Heart right ventricle (tissue), 16 donors: Measurements from ENCODE around the gene PTPRD. TPM values are rescaled to one million over a fixed set of nuclear protein-coding genes. Genes with fewer than 3 reads are reported as not detected.
"Not testable (repeated sequence)": the region's sequence is repeated elsewhere in the genome, so short reads cannot be mapped to it uniquely, and the experiment has no call there.

Experiments
- ATAC-seq, 8 donors: fragments of 200-7000 bp; cut with Tn5 transposase; one replicate each; pipeline ENCODE4 v1.9.1; 2020; ENCODE audit warnings: mild to moderate bottlenecking in 8 of 8, moderate library complexity in 8 of 8, moderate number of reproducible peaks in 1 of 8
- DNase-seq, 2 donors: peaks; one replicate each; pipeline ENCODE4 v3.0.0-alpha.2; 2020
- H3K27ac ChIP-seq, 10 donors: fragments of 200-600 bp; sonication (generic) in 2 of 10; one replicate each; pipeline versions ENCODE4 v1.5.0 to v1.8.0; 2020 to 2022; ENCODE audit warnings: mild to moderate bottlenecking in 3 of 10
- H3K27me3 ChIP-seq, 7 donors: fragments of 200-600 bp; one replicate each; pipeline ENCODE4 v1.8.0; 2021 to 2022; ENCODE audit warnings: mild to moderate bottlenecking in 2 of 7
- H3K36me3 ChIP-seq, 9 donors: fragments of 200-600 bp; sonication (generic) in 1 of 9; one replicate each; pipeline versions ENCODE4 v1.5.0 to v1.8.0; 2020 to 2022; ENCODE audit warnings: mild to moderate bottlenecking in 2 of 9
- H3K4me1 ChIP-seq, 9 donors: fragments of 200-600 bp; sonication (generic) in 1 of 9; one replicate each; pipeline versions ENCODE4 v1.5.0 to v1.8.0; 2020 to 2022; ENCODE audit warnings: mild to moderate bottlenecking in 4 of 9
- H3K4me3 ChIP-seq, 10 donors: fragments of 200-600 bp; sonication (generic) in 2 of 10; one replicate each; pipeline versions ENCODE4 v1.5.0 to v1.8.0; 2020 to 2022; ENCODE audit warnings: mild to moderate bottlenecking in 7 of 10, moderate library complexity in 2 of 10
- H3K9me3 ChIP-seq, 11 donors: fragments of 200-600 bp in 10 of 11; sonication (generic) in 2 of 11; one replicate each; pipeline versions ENCODE4 v1.5.0 to v1.8.0; 2013 to 2022; ENCODE audit warnings: mild to moderate bottlenecking in 2 of 11, control low read depth in 1 of 11, moderate library complexity in 1 of 11
- CTCF ChIP-seq, 9 donors: fragments of 200-600 bp; sonication (generic) in 2 of 9; IDR thresholded peaks; one replicate each; pipeline versions ENCODE4 v1.5.0 to v1.8.0; 2021 to 2022; ENCODE audit warnings: antibody characterized with exemption in 9 of 9, mild to moderate bottlenecking in 5 of 9, moderate library complexity in 1 of 9
- WGBS, 2 donors: extraction: QIAGEN DNeasy Blood & Tissue Kit; methylation state at CpG; one replicate each; pipeline ENCODE4 v1.1.7; 2013; ENCODE audit warnings: inconsistent platforms in 1 of 2; 5-methylcytosine and 5-hydroxymethylcytosine counted together
- intact Hi-C, 10 donors: fragments of 100-400 bp; cut with DNase I; formaldehyde crosslinking; loops; one replicate each; pipeline versions ENCODE4 v1.11.1 to v1.14.2; 2022
- polyA plus RNA-seq, 2 donors: library from polyadenylated mRNA; stranded (reverse); fragments of 200-250 nt; gene quantifications; one replicate each; pipeline ENCODE4 v1.2.3, GENCODE V29; 2013
- total RNA-seq, 10 donors: library from RNA; stranded (reverse); fragmentation: NEBNext Ultra II Directional in 3 of 10; extraction: Animal tissue kit (Norgen Biotek cat#: 25700) in 3 of 10; gene quantifications; one replicate each; pipeline versions ENCODE4 v1.2.1 to v1.2.4, GENCODE V29; 2021 to 2023
- donor health status: Arrhythmogenic right ventricular cardiomyopathy.
- donor health status: ischemic (EF 13 %, LVEDD 7.1; RV severe dilation, severe dysfunction).
- donor health status: healthy with polysubstance abuse.
- donor health status: DM: no; HTN: yes; CAD: no.
- donor health status: DM: no; HTN: no; CAD: no.
- donor health status: ischemic (EF 25% LVEDD 6.9; RV normal size, moderate dysfunction).
- donor health status: ischemic (EF 25% LVEDD 5.7; RV mildly dilated, moderate dysfunction).
- donor health status: healthy.
- donor health status: DM: yes; HTN: yes; CAD: no.
- donor health status: Ischemic cardiomyopathy.
- donor health status: ischemic (EF 35%, LVEDD 5.7; RV mildly dilated, moderate dysfunction).
- donor health status: nonischemic (EF 11% LVEDD 7.7; RV severe dilation, severe dysfunction).
- donor health status: DM: yes; HTN: yes; CAD: no.
- donor health status: PGD.
- donor health status: ischemic (EF 29% LVEDD 5.4; RV normal size, mild dysfunction).
- donor health status: nonischemic (EF 23%, LVEDD 6.1; RV moderate dilation, normal function).

The PTPRD gene
- total and polyA plus RNA-seq, 12 donors = 1.4 to 25.2 (median 13.0) TPM

GRCh38 chr9:9002826-9003583, 1609.8 kb downstream of the PTPRD start:
- H3K4me3 ChIP-seq = no peak overlapping the region
- intact Hi-C loops = loop anchor here in 4 of 10 donors (2.0 to 10.0 kb wide), 4 partner anchors 108 to 518 kb away; no protein-coding TSS in a partner anchor
- ATAC-seq = peak in 7 of 8 donors; percentile 67 to 88 (median 77)
- TF ChIP-seq CTCF (IDR thresholded peaks at IDR 0.05) = peak in 7 of 9 donors; percentile 19 to 56 (median 45)
- peaks cover 0 to 9% (median 0%) of the 10 kb centered on the region in 9 donors for H3K4me1 ChIP-seq
- DNase-seq = peak in 1 of 2 donors; percentile 17
- no peak overlapping the region for H3K27ac ChIP-seq
- 60 to 62% methylated on average over 5 of the region's 5 CpGs for WGBS, 2 donors
- H3K36me3 ChIP-seq = no peaks in the 10 kb centered on the region
- H3K9me3 ChIP-seq = peaks cover 0 to 15% (median 8%) of the 10 kb centered on the region in 11 donors
- no peaks in the 10 kb centered on the region for H3K27me3 ChIP-seq

GRCh38 chr9:8980496-8981013, 1632.2 kb downstream of the PTPRD start:
- ATAC-seq = no peak

GRCh38 chr9:8978334-8978733, 1634.5 kb downstream of the PTPRD start:
- ATAC-seq = no peak
- no peak for DNase-seq
- WGBS, 2 donors = 83 to 86% methylated on average over 6 of the region's 6 CpGs
- Histone ChIP-seq H3K27me3 (no peaks in the 10 kb centered on the region), H3K27ac (no peak overlapping the region), H3K36me3 (no peaks in the 10 kb centered on the region), H3K9me3 (no peaks in the 10 kb centered on the region), H3K4me1 (no peaks in the 10 kb centered on the region), H3K4me3 (no peak overlapping the region)
- no peak for TF ChIP-seq CTCF (IDR thresholded peaks at IDR 0.05)
- intact Hi-C loops = no loop called here

More at GRCh38 chr9:8980496-8981013, 1632.2 kb downstream of the PTPRD start:
- Histone ChIP-seq H3K27ac (no peak overlapping the region), H3K4me3 (no peak overlapping the region), H3K4me1 (no peaks in the 10 kb centered on the region), H3K36me3 (no peaks in the 10 kb centered on the region), H3K9me3 (no peaks in the 10 kb centered on the region), H3K27me3 (no peaks in the 10 kb centered on the region)
- DNase-seq = no peak
- TF ChIP-seq CTCF (IDR thresholded peaks at IDR 0.05) = no peak
- intact Hi-C loops = loop anchor here in 1 of 10 donors (10.0 kb wide), 1 partner anchor 66 kb away; no protein-coding TSS in a partner anchor
- WGBS, 2 donors = 42 to 46% methylated on average over 2 of the region's 2 CpGs

GRCh38 chr9:8968350-8968749, 1644.5 kb downstream of the PTPRD start:
- ATAC-seq, H3K36me3 ChIP-seq, H3K27ac ChIP-seq, DNase-seq, H3K4me1 ChIP-seq, H3K4me3 ChIP-seq, H3K27me3 ChIP-seq, intact Hi-C loops: not testable (repeated sequence)
- 60 to 68% methylated on average over 3 of the region's 3 CpGs for WGBS, 2 donors
- H3K9me3 ChIP-seq = peaks cover 0 to 12% (median 0%) of the 10 kb centered on the region in 11 donors

- Histone ChIP-seq H3K4me3 (no peak overlapping the region), H3K9me3 (peaks cover 0 to 11% (median 0%) of the 10 kb centered on the region in 11 donors), H3K36me3 (no peaks in the 10 kb centered on the region), H3K27ac (peak overlapping the region in 1 of 10 donors; percentile 29), H3K4me1 (peaks cover 0 to 19% (median 5%) of the 10 kb centered on the region in 9 donors), H3K27me3 (no peaks in the 10 kb centered on the region)
- TF ChIP-seq CTCF (IDR thresholded peaks at IDR 0.05) = no peak
- DNase-seq (no peak), ATAC-seq (no peak)
- intact Hi-C loops = no loop called here
These were observed 1648.9 kb downstream of the PTPRD start for GRCh38 chr9:8963885-8964284.
